ENCODE data around the gene MAP2K5.

MAP2K5 gene

DNA sequence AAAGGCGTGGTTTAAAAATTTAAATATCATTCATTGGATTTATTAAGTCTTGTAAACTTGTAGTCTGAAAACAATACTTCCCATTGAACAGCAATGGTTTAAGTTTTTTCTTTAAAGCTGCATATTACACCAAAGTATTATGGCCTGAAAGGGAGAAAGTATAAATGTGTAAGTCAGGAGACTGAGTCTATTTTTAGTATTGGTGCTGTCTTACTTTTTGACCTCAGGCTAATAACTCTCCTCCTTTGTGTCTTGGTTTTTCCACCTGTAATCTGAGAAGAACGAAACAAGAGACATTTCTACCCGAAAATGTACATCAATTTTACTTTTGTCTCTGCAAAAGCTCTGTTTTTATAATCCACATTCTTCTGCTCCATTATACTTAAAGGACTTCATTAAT lies 14.0 kb upstream of the MAP2K5 start:
- no peak overlapping the region for H3K18ac ChIP-seq (ENCODE audit: low read length)
- no peak overlapping the region for H3K9ac ChIP-seq (ENCODE audit: low read length)
- H2BK15ac ChIP-seq (replicated peaks; ENCODE audit: low read depth) = no peak overlapping the region
- DNase-seq = no peak
- H3K36me3 ChIP-seq (ENCODE audit: control insufficient read depth, insufficient read depth, low read length) = no peaks in the 10 kb centered on the region
- no CpG with 5 or more reads among the region's 3 CpGs for WGBS (ENCODE audit: extremely low coverage, insufficient coverage, low lambda C conversion rate)
- H3K23ac ChIP-seq (ENCODE audit: low read length) = no peak overlapping the region
- no peak overlapping the region for H3K4me2 ChIP-seq (ENCODE audit: low read length)
- no peak overlapping the region for H3K4ac ChIP-seq (ENCODE audit: low read depth, low read length)
- H2BK5ac ChIP-seq (ENCODE audit: low read length) = no peak overlapping the region
- no peak overlapping the region for H3K27ac ChIP-seq (ENCODE audit: low read depth, low read length)
- no peak overlapping the region for H2AK5ac ChIP-seq (ENCODE audit: low read length)
- H3K4me3 ChIP-seq (ENCODE audit: low read length) = no peak overlapping the region
- no peak overlapping the region for H2BK120ac ChIP-seq (ENCODE audit: low read depth, low read length)
- no peak overlapping the region for H4K5ac ChIP-seq (ENCODE audit: low read length)
- no peak overlapping the region for H4K8ac ChIP-seq (ENCODE audit: low read depth, low read length)
- no peaks in the 10 kb centered on the region for H3K79me2 ChIP-seq (ENCODE audit: control insufficient read depth, insufficient read depth, low read length)
- H3K79me1 ChIP-seq (ENCODE audit: low read length) = no peaks in the 10 kb centered on the region
- no peak overlapping the region for H3K56ac ChIP-seq (ENCODE audit: low read length)
- H3K4me1 ChIP-seq (ENCODE audit: control insufficient read depth, low read depth, low read length) = no peaks in the 10 kb centered on the region
- no peaks in the 10 kb centered on the region for H3K27me3 ChIP-seq (ENCODE audit: insufficient read depth, low read length, poor library complexity)

DNA sequence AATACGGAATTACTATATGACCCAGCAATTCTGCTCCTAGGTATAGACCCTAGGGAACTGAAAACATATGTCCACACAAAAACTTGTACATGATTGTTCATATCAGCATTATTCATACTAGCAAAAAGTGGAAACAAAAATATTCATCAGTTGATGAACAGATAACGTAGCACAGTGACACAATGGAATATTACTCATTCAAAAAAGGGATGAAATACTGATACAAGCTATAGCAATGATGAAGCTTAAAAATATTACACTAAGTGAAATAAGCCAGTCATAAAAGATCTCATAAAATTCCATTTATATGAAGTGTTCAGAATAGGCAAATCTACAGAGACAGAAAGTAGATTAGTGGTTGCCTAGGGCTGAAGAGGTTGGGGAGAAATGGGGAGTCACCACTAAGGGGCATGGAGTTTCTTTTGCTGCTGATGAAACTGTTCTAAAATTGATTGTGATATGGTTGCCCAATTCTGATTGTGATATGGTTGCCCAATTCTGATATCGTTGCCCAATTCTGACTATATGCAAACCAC lies 11.1 kb upstream of the MAP2K5 start:
- no peak overlapping the region for H4K5ac ChIP-seq (ENCODE audit: low read length)
- DNase-seq = no peak
- H3K23ac ChIP-seq (ENCODE audit: low read length) = no peak overlapping the region
- H3K4me2 ChIP-seq (ENCODE audit: low read length) = no peak overlapping the region
- H3K27me3 ChIP-seq (ENCODE audit: insufficient read depth, low read length, poor library complexity) = no peaks in the 10 kb centered on the region
- no peak overlapping the region for H3K4ac ChIP-seq (ENCODE audit: low read depth, low read length)
- H3K79me2 ChIP-seq (ENCODE audit: control insufficient read depth, insufficient read depth, low read length) = no peaks in the 10 kb centered on the region
- H4K8ac ChIP-seq (ENCODE audit: low read depth, low read length) = no peak overlapping the region
- H3K27ac ChIP-seq (ENCODE audit: low read depth, low read length) = no peak overlapping the region
- no peak overlapping the region for H3K18ac ChIP-seq (ENCODE audit: low read length)
- no peaks in the 10 kb centered on the region for H3K79me1 ChIP-seq (ENCODE audit: low read length)
- no peak overlapping the region for H3K56ac ChIP-seq (ENCODE audit: low read length)
- H3K4me3 ChIP-seq (ENCODE audit: low read length) = no peak overlapping the region
- WGBS (ENCODE audit: extremely low coverage, insufficient coverage, low lambda C conversion rate) = no CpG with 5 or more reads among the region's 3 CpGs
- H2BK120ac ChIP-seq (ENCODE audit: low read depth, low read length) = no peak overlapping the region
- H3K9ac ChIP-seq (ENCODE audit: low read length) = no peak overlapping the region
- H2AK5ac ChIP-seq (ENCODE audit: low read length) = no peak overlapping the region
- H2BK15ac ChIP-seq (replicated peaks; ENCODE audit: low read depth) = no peak overlapping the region
- no peak overlapping the region for H2BK5ac ChIP-seq (ENCODE audit: low read length)
- no peaks in the 10 kb centered on the region for H3K4me1 ChIP-seq (ENCODE audit: control insufficient read depth, low read depth, low read length)
- H3K36me3 ChIP-seq (ENCODE audit: control insufficient read depth, insufficient read depth, low read length) = no peaks in the 10 kb centered on the region

DNA sequence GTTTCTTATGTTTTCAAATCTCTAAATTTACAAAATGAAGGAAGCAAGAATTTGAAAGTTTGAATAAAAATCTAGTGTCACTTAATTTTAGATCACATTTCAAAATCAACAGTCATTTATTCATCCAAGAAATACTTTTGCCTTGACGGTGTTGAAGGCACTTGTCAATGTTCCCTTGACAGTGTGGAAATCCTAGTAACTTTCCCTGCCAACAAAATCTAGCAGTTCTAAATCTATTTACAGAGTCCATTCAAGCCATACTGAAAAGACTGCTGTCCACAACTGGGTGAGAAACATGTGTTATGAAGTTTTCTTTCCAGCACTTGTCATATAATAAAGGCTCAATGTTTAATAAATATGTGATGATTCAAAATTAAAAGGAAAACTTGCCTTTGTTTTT lies 8.6 kb upstream of the MAP2K5 start:
- WGBS (ENCODE audit: extremely low coverage, insufficient coverage, low lambda C conversion rate) = no CpG with 5 or more reads among the region's 1 CpG
- Histone ChIP-seq H3K9ac (ENCODE audit: low read length) (no peak overlapping the region), H2BK120ac (ENCODE audit: low read depth, low read length) (no peak overlapping the region), H3K4me1 (ENCODE audit: control insufficient read depth, low read depth, low read length) (no peaks in the 10 kb centered on the region), H3K27ac (ENCODE audit: low read depth, low read length) (no peak overlapping the region), H2BK5ac (ENCODE audit: low read length) (no peak overlapping the region), H3K23ac (ENCODE audit: low read length) (no peak overlapping the region), H4K8ac (ENCODE audit: low read depth, low read length) (no peak overlapping the region), H3K79me1 (ENCODE audit: low read length) (no peaks in the 10 kb centered on the region), H3K27me3 (ENCODE audit: insufficient read depth, low read length, poor library complexity) (no peaks in the 10 kb centered on the region), H3K79me2 (ENCODE audit: control insufficient read depth, insufficient read depth, low read length) (no peaks in the 10 kb centered on the region), H3K4me2 (ENCODE audit: low read length) (no peak overlapping the region), H3K4ac (ENCODE audit: low read depth, low read length) (no peak overlapping the region), H3K4me3 (ENCODE audit: low read length) (no peak overlapping the region), H3K36me3 (ENCODE audit: control insufficient read depth, insufficient read depth, low read length) (no peaks in the 10 kb centered on the region), H3K18ac (ENCODE audit: low read length) (no peak overlapping the region), H2BK15ac (replicated peaks; ENCODE audit: low read depth) (no peak overlapping the region), H4K5ac (ENCODE audit: low read length) (no peak overlapping the region), H3K56ac (ENCODE audit: low read length) (no peak overlapping the region), H2AK5ac (ENCODE audit: low read length) (no peak overlapping the region)
- DNase-seq = no peak

DNA sequence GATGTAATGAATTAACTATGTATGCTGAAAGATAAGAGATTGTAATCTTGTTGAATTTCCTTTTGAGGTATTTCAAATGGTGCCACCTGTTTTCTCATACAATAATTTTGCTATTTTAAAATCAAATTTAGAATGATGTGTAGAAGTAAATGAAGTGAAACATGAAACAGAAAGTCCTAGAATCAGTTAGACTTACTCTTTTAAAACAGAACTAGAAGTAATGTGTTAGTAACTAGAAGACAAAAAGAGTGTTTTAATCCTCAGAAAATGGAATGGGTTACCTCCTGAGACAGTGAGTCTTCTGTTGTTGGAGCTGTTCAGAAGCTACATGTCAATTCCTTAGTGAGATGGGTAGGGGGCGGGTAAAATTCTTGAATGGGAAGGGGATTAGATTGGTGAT lies 8.1 kb upstream of the MAP2K5 start:
- no peak overlapping the region for H3K18ac ChIP-seq (ENCODE audit: low read length)
- no peak overlapping the region for H4K5ac ChIP-seq (ENCODE audit: low read length)

DNA sequence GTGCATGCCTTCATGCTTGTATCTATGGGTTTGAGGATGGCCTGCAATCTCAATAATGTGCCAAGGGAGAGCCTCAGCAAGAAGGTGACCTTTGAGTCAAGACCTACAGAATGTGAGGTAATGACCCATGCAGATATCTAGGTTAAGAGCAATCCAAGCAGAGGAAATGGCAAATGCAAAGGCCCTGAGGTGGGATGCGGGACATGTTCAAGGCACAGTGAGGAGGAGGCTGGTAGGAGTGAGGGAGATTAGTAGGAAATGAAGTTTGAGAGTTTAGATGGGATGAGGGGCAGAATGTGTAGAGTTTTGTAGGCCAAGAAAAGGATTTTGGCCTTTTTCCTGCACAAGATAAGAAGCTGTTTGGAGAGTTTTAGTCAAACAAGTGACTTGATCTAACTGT lies 4.7 kb upstream of the MAP2K5 start:
- H3K23ac ChIP-seq (ENCODE audit: low read length) = no peak overlapping the region
- H3K36me3 ChIP-seq (ENCODE audit: control insufficient read depth, insufficient read depth, low read length) = no peaks in the 10 kb centered on the region
- DNase-seq = no peak
- no peak overlapping the region for H3K4ac ChIP-seq (ENCODE audit: low read depth, low read length)
- H3K4me3 ChIP-seq (ENCODE audit: low read length) = no peak overlapping the region
- H3K27me3 ChIP-seq (ENCODE audit: insufficient read depth, low read length, poor library complexity) = no peaks in the 10 kb centered on the region
- no CpG with 5 or more reads among the region's 1 CpG for WGBS (ENCODE audit: extremely low coverage, insufficient coverage, low lambda C conversion rate)
- no peak overlapping the region for H4K5ac ChIP-seq (ENCODE audit: low read length)
- H3K79me2 ChIP-seq (ENCODE audit: control insufficient read depth, insufficient read depth, low read length) = no peaks in the 10 kb centered on the region
- H2BK5ac ChIP-seq (ENCODE audit: low read length) = no peak overlapping the region
- no peaks in the 10 kb centered on the region for H3K79me1 ChIP-seq (ENCODE audit: low read length)
- H3K56ac ChIP-seq (ENCODE audit: low read length) = no peak overlapping the region
- no peak overlapping the region for H4K8ac ChIP-seq (ENCODE audit: low read depth, low read length)
- no peak overlapping the region for H3K18ac ChIP-seq (ENCODE audit: low read length)
- no peak overlapping the region for H3K27ac ChIP-seq (ENCODE audit: low read depth, low read length)
- no peak overlapping the region for H2BK15ac ChIP-seq (replicated peaks; ENCODE audit: low read depth)
- H3K9ac ChIP-seq (ENCODE audit: low read length) = no peak overlapping the region
- H3K4me1 ChIP-seq (ENCODE audit: control insufficient read depth, low read depth, low read length) = no peaks in the 10 kb centered on the region
- H2AK5ac ChIP-seq (ENCODE audit: low read length) = no peak overlapping the region
- no peak overlapping the region for H2BK120ac ChIP-seq (ENCODE audit: low read depth, low read length)
- H3K4me2 ChIP-seq (ENCODE audit: low read length) = no peak overlapping the region

More for the DNA sequence above, 8.1 kb upstream of the MAP2K5 start:
- H3K4me1 ChIP-seq (ENCODE audit: control insufficient read depth, low read depth, low read length) = no peaks in the 10 kb centered on the region
- no CpG with 5 or more reads among the region's 1 CpG for WGBS (ENCODE audit: extremely low coverage, insufficient coverage, low lambda C conversion rate)
- H3K23ac ChIP-seq (ENCODE audit: low read length) = no peak overlapping the region
- no peak overlapping the region for H3K56ac ChIP-seq (ENCODE audit: low read length)
- no peaks in the 10 kb centered on the region for H3K79me1 ChIP-seq (ENCODE audit: low read length)
- no peaks in the 10 kb centered on the region for H3K27me3 ChIP-seq (ENCODE audit: insufficient read depth, low read length, poor library complexity)
- H2BK120ac ChIP-seq (ENCODE audit: low read depth, low read length) = no peak overlapping the region
- H3K4me2 ChIP-seq (ENCODE audit: low read length) = no peak overlapping the region
- H3K27ac ChIP-seq (ENCODE audit: low read depth, low read length) = no peak overlapping the region
- H3K36me3 ChIP-seq (ENCODE audit: control insufficient read depth, insufficient read depth, low read length) = no peaks in the 10 kb centered on the region
- no peaks in the 10 kb centered on the region for H3K79me2 ChIP-seq (ENCODE audit: control insufficient read depth, insufficient read depth, low read length)
- no peak overlapping the region for H3K9ac ChIP-seq (ENCODE audit: low read length)
- H2AK5ac ChIP-seq (ENCODE audit: low read length) = no peak overlapping the region
- no peak overlapping the region for H3K4ac ChIP-seq (ENCODE audit: low read depth, low read length)
- no peak overlapping the region for H4K8ac ChIP-seq (ENCODE audit: low read depth, low read length)
- no peak for DNase-seq
- H2BK15ac ChIP-seq (replicated peaks; ENCODE audit: low read depth) = no peak overlapping the region
- H3K4me3 ChIP-seq (ENCODE audit: low read length) = no peak overlapping the region
- no peak overlapping the region for H2BK5ac ChIP-seq (ENCODE audit: low read length)

DNA sequence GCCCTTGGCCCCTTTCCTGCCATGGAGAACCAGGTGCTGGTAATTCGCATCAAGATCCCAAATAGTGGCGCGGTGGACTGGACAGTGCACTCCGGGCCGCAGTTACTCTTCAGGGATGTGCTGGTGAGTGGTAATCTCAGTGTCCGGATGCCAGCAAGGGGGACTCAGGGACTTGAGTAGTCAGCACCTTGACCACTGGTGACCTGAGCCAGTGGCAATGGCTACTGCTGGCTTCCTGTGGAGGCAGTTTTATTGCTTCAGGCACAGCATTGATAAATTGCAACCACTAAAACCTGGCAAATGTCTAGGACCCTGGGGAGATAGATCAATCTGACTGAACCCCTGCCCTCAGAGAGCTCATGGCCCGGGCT lies 830 bp downstream of the MAP2K5 start:
- Histone ChIP-seq H3K4me3 (ENCODE audit: low read length) (no peak overlapping the region), H3K4ac (ENCODE audit: low read depth, low read length) (no peak overlapping the region), H2AK5ac (ENCODE audit: low read length) (no peak overlapping the region), H3K4me1 (ENCODE audit: control insufficient read depth, low read depth, low read length) (peaks cover 5% of the 10 kb centered on the region), H3K4me2 (ENCODE audit: low read length) (peak overlapping the region; percentile 86), H3K18ac (ENCODE audit: low read length) (no peak overlapping the region), H3K27me3 (ENCODE audit: insufficient read depth, low read length, poor library complexity) (no peaks in the 10 kb centered on the region), H4K8ac (ENCODE audit: low read depth, low read length) (no peak overlapping the region), H3K79me1 (ENCODE audit: low read length) (no peaks in the 10 kb centered on the region), H2BK120ac (ENCODE audit: low read depth, low read length) (no peak overlapping the region), H2BK15ac (replicated peaks; ENCODE audit: low read depth) (no peak overlapping the region), H3K9ac (ENCODE audit: low read length) (peak overlapping the region; percentile 86), H3K56ac (ENCODE audit: low read length) (peak overlapping the region; percentile 96), H3K23ac (ENCODE audit: low read length) (peak overlapping the region; percentile 11), H2BK5ac (ENCODE audit: low read length) (no peak overlapping the region), H3K27ac (ENCODE audit: low read depth, low read length) (no peak overlapping the region), H3K79me2 (ENCODE audit: control insufficient read depth, insufficient read depth, low read length) (no peaks in the 10 kb centered on the region), H4K5ac (ENCODE audit: low read length) (no peak overlapping the region), H3K36me3 (ENCODE audit: control insufficient read depth, insufficient read depth, low read length) (no peaks in the 10 kb centered on the region)
- no CpG with 5 or more reads among the region's 7 CpGs for WGBS (ENCODE audit: extremely low coverage, insufficient coverage, low lambda C conversion rate)
- DNase-seq = no peak
